Measurements from ENCODE around the gene HOXB5. TPM values are rescaled to one million over a fixed set of nuclear protein-coding genes. Genes with fewer than 3 reads are reported as not detected.

The HOXB5 gene
- total and polyA plus RNA-seq, 10 of the 15 experiments (the other 5 are each of a cell fraction or from before 2014, with no cell fraction given), result not detected

- TF ChIP-seq CTCF (IDR thresholded peaks at IDR 0.05 in 2 of 3, conservative IDR thresholded peaks at IDR 0.05 in 1 of 3; ENCODE audit: control insufficient read depth in 2 of 3, extremely low read depth in 1 of 3, insufficient read depth in 1 of 3, low read depth in 3 of 3, low read length in 3 of 3), result peak; percentile 91 to 97 (median 94)
- no peak for TF ChIP-seq SIX5 (IDR thresholded peaks at IDR 0.05; ENCODE audit: low read depth, low read length, severe bottlenecking)
- no peak for TF ChIP-seq SMAD1 (IDR thresholded peaks at IDR 0.05; ENCODE audit: low read depth, partially characterized antibody)
- TF ChIP-seq ZNF592 (IDR thresholded peaks at IDR 0.05), result 0 out of 2 replicates have a peak, but pooled peaks have one; percentile 56
- no peak for TF ChIP-seq YBX1 (IDR thresholded peaks at IDR 0.05)
- TF ChIP-seq BHLHE40 (IDR thresholded peaks at IDR 0.05; ENCODE audit: borderline replicate concordance in 1 of 2, low read depth in 2 of 2, low read length in 1 of 2), result peak; percentile 44 to 61; a peak in 2 of 4 replicates
- TF ChIP-seq SMC3 (IDR thresholded peaks at IDR 0.05; ENCODE audit: borderline replicate concordance, low read length), result peak; percentile 95
- no peak for TF ChIP-seq E4F1 (IDR thresholded peaks at IDR 0.05; ENCODE audit: borderline replicate concordance, partially characterized antibody)
- no peak for TF ChIP-seq PBX3 (IDR thresholded peaks at IDR 0.05; ENCODE audit: insufficient replicate concordance, low read depth, low read length)
- no peak for TF ChIP-seq STAT1 (conservative IDR thresholded peaks at IDR 0.05)
- 0 out of 2 replicates have a peak, but pooled peaks have one; percentile 23 for TF ChIP-seq IRF4 (IDR thresholded peaks at IDR 0.05; ENCODE audit: low read depth, low read length)
- TF ChIP-seq ETV6 (conservative IDR thresholded peaks at IDR 0.05 in 1 of 2, IDR thresholded peaks at IDR 0.05 in 1 of 2; ENCODE audit: borderline replicate concordance in 1 of 2, low read depth in 1 of 2), result no peak
- 0 out of 2 replicates have a peak, but pooled peaks have one; percentile 29 for TF ChIP-seq RAD51 (IDR thresholded peaks at IDR 0.05)
- TF ChIP-seq ATF3 (IDR thresholded peaks at IDR 0.05; ENCODE audit: borderline replicate concordance, extremely low read depth, low read depth, low read length), result no peak
- peak; percentile 89 for TF ChIP-seq SMARCA5 (IDR thresholded peaks at IDR 0.05)
- 0 out of 2 replicates have a peak, but pooled peaks have one; percentile 20 for TF ChIP-seq CREM (IDR thresholded peaks at IDR 0.05; ENCODE audit: low read depth)
- 0 out of 2 replicates have a peak, but pooled peaks have one; percentile 26 for TF ChIP-seq CHD2 (IDR thresholded peaks at IDR 0.05; ENCODE audit: borderline replicate concordance, low read depth, low read length)
- no peak for TF ChIP-seq SUPT20H (IDR thresholded peaks at IDR 0.05; ENCODE audit: borderline replicate concordance, control insufficient read depth, low read depth, low read length)
Measured at GRCh38 chr17:48593840-48594537, 410 bp upstream of the HOXB5 start (continued).

Measured in GM12878 (cell line).